HG03103 (cell line): ENCODE measurements around the gene FAT2.

Experiments
- ATAC-seq: cut with Tn5 transposase; IDR thresholded peaks from one replicate; pipeline ENCODE4 v1.9.1; 2021; ENCODE audit warnings: low read depth; ENCODE audit not compliant: unreplicated experiment

Gene FAT2, protein sequence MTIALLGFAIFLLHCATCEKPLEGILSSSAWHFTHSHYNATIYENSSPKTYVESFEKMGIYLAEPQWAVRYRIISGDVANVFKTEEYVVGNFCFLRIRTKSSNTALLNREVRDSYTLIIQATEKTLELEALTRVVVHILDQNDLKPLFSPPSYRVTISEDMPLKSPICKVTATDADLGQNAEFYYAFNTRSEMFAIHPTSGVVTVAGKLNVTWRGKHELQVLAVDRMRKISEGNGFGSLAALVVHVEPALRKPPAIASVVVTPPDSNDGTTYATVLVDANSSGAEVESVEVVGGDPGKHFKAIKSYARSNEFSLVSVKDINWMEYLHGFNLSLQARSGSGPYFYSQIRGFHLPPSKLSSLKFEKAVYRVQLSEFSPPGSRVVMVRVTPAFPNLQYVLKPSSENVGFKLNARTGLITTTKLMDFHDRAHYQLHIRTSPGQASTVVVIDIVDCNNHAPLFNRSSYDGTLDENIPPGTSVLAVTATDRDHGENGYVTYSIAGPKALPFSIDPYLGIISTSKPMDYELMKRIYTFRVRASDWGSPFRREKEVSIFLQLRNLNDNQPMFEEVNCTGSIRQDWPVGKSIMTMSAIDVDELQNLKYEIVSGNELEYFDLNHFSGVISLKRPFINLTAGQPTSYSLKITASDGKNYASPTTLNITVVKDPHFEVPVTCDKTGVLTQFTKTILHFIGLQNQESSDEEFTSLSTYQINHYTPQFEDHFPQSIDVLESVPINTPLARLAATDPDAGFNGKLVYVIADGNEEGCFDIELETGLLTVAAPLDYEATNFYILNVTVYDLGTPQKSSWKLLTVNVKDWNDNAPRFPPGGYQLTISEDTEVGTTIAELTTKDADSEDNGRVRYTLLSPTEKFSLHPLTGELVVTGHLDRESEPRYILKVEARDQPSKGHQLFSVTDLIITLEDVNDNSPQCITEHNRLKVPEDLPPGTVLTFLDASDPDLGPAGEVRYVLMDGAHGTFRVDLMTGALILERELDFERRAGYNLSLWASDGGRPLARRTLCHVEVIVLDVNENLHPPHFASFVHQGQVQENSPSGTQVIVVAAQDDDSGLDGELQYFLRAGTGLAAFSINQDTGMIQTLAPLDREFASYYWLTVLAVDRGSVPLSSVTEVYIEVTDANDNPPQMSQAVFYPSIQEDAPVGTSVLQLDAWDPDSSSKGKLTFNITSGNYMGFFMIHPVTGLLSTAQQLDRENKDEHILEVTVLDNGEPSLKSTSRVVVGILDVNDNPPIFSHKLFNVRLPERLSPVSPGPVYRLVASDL (N-terminal part only)

DNA sequence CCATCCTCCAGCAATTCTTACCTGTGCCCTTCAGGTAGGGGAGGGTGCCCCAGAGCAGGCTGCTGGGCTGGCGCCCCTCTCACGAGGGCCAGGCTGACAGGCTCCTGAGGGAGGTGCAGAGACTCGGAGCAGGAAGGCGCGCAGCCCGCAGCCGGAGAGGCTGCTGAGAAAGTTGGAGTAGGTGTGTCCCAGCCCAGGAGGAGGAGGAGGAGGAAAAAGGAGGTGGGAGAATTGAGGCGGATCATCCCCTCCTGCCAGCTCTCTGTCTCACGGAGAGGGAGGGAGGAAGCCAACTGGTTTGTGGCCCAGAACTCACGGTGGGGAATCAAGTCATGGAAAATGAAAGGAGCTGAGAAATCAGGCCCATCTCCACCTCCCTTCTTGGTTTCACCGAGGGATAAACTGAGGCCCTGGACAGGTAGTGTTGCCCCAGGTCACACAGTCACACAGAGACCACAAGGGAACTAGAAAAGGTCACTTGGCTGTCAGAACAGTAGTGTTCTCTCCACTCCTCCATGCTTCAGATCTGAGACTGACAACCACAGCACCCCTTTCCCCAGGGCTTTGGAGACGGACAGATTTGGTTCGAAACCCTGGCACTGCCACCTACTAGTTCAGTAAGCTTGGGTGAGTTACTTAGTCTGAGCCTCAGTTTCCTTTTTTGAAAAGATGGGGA, at the start of gene FAT2:
FAT2 (minus strand) TSS at position 188 of the 676 bp plus-strand sequence. CDS start 22,400 bp downstream, outside the sequence.
- no peak for ATAC-seq

DNA sequence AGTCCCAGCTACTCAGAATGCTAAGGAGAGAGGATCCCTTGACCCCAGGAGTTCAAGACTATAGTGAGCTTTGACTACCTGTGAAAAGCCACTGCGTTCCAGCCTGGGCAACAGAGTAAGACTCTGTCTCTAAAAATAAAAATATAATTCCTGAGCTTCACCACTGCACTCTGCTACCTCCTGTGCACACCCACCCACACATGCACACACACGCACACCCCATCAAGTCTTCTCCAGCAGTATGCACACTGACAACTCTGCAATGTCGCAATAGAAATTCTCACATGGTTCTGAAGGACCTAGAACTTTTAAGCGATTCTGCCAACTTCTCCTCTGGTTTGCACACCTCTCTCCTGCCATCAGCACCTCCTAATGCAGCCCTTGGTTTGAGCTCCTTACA, 47.5 kb upstream of the FAT2 start:
- ATAC-seq: no peak

DNA sequence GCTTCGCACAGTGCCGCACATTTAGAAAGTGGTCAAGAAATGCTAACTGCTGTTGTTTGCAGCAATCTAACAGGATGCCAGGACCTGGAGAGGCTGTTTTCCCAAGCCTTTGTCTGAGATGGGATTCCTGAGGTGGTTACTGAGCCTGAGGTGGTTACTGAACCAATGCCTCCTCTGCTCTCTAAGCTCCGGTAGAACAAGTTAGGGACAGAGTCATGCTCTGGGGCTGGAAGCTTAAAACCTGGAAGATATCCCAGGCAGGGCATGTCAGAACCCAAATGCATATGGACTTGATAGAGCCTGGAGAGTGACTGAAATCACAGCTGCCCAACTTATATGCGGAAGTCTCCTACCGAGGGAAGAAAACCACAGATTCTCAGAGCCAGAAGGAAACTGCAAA, 46.5 kb upstream of the FAT2 start:
- ATAC-seq: no peak

DNA sequence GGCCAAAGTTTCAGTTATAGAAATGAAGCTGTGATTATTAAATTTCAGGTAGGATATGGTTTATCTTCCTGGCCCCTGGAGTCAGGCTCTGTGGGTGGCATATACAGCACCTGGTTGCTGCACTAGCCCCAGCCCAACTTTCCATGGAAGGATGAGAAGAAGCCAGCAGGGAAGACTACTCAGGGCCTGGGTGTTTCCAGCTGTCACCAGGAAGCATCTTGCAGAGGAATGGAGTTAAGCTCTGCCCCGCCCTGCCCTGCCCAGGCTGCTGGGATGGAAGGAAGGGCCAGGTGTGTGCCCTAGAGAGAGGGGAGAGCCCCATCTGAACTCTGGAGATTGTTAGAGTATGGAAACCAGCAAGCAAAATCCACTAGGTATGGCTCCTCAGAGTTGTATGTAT, 42.8 kb upstream of the FAT2 start:
- no peak for ATAC-seq

DNA sequence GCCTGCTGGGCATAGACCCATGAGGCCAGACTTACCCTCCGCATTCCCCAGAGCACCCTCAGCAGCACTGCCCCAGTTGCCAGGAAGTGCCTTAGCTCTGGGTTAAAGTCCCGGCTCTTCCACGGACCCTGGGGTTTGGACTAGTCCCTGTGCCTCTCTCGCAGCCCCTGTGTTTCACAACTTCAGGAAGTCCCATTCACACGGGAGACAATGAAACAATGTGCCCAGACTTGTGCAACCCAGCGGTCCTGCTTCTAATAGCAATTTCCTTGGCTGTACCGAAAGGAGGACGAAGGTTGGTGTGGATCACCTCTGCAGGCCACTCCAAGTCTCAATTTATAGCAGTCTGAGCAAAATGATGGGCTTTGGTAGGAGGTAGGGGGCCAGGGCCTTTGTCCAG, 41.8 kb upstream of the FAT2 start:
- no peak for ATAC-seq

DNA sequence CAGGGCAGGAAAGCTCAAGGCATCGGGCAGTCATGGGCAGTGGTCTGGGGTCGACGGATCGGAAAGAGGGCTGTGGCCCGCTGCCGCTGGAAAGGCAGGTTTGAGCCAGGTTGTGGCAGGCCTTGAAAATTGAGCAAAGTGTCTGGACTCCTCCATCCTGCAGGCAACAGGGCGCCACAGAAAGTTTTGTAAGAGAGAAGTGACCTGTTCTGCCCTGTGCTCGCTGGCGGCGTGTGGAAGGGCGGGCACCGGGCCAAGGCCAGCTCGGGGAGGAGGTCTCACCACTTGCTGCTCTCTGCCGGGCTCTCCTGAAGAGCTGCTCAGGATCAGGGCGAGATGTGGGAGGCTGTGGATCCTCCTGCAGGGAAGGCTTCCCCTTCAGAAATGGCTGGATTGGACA, 41.4 kb upstream of the FAT2 start:
- no peak for ATAC-seq

DNA sequence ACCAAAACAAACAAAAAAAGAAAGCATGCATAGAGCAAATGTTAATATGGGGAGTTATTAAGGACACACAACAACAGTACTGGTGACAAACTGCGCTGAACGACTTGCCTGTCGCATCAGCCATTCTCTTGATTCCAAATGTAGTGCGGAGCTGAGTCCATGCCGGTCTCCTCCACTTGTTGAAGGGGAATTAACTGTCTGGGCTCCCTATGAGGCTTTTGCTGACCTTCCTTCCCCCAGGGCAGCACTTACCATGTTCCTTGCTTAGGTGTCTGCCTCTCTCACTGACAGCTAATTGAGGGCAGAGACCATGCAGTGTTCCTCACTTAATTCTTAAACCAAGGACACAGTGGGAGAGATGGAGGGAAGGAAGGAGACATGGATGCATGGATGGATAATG, 40.8 kb upstream of the FAT2 start:
- ATAC-seq: no peak

DNA sequence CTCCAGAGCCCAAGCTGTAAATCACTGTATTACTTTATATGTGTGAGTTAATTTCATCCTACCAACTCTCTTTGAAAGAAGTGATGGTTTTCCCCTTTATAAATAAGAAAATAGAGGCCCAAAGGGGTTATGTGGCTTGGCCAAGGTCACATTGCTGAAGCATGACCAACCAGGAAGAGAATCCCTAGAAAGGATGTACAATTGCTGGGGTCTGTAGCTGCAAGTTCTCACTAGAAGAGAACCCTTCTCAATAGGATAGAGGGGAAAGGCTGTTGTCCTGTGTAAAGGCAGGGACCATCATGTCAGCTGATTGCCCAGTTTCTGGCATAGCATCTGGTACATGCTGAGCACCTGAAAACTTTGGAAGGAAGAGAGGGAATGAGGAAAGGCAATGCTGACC, 39.0 kb upstream of the FAT2 start:
- ATAC-seq: no peak

DNA sequence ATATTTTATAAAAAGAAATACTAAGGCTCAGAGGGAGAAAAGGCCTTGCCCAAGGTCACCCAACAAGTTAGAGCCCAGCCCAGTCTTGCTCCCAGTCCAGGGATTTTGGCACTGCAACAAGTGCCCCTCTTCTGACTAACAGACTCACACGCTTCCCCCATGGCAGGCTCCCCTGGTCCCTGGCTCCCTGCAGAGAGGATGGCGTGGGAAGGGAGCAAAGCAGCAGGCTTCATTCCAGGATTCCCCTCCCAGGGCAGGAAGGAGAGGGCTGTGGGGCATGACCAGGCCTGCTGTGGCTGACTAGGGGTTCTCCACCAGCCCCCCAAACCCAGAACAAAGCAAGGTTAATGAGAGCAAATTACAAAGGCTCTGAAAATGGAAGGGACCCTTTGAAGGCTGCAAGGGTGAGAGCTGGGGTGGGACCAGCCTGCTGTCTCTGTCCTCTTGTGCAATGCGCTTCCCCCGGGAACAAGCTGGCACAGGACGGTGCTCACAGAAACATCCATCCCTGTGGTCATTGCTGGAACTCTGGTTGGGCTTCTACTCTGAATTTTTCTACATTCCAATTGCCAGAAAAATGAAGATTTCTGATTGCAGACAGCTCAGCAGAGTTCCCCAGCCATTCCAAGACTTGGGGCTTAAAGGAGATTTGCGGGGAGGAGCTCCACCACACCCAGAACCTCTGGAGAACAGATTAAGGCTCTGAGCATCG, 37.1 kb upstream of the FAT2 start:
- ATAC-seq: no peak

DNA sequence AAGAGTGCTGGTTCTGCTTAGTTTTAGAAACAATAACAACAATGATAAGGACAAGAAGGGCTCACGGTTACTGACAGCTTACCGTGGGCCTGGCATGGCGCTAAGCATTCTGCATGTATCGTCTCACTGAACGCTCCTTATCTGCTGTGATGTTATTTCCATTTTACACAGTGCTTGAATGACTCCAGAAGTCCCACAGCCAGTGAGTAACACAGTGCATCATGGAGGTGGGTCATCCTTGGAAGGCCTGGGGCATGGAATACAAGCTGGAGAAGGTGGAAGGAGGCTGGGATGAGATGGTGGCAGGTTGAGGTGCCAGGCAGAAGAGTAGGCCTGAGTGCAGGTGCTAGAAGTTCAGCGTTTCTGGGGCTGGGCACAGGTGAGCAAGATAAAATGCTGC, 36.5 kb upstream of the FAT2 start:
- no peak for ATAC-seq

DNA sequence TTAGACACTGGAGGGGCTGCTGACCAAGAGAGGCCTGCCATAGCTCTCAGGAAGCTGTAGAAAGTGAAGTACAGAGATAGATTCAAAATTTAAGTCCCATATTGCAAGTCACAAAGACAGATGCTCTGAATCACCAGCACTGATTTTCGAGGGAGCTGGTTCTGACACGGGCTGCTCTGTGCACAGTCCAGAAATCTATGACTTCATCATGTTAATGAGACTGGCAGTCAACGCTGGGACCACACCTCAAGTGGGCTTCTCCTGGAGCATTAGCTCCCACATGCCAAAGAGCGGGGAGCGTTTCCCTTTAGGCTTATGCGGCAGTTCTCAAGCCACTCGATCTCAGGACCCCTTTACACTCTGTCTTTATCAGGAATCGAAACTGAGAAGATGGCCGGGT, 34.2 kb upstream of the FAT2 start:
- no peak for ATAC-seq

DNA sequence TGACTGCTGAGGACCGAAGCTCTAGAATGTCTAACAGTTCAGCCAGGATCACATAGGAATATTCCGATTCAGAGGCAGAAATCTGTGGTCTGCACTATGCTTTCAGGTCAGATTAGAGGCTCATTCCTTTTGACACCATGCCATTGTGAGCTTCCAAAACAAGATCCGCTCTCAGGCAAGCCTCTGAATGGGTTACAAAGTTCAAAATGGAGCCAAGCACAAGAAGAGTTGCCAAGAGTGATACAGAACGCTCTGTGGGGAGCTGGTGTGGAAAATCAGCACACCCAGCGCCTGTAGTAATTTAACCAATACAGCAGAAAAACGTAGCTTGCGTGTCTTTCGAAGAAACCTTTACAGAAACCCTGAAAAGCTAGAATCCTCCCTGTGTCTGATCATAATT, 33.3 kb upstream of the FAT2 start:
- ATAC-seq: no peak

DNA sequence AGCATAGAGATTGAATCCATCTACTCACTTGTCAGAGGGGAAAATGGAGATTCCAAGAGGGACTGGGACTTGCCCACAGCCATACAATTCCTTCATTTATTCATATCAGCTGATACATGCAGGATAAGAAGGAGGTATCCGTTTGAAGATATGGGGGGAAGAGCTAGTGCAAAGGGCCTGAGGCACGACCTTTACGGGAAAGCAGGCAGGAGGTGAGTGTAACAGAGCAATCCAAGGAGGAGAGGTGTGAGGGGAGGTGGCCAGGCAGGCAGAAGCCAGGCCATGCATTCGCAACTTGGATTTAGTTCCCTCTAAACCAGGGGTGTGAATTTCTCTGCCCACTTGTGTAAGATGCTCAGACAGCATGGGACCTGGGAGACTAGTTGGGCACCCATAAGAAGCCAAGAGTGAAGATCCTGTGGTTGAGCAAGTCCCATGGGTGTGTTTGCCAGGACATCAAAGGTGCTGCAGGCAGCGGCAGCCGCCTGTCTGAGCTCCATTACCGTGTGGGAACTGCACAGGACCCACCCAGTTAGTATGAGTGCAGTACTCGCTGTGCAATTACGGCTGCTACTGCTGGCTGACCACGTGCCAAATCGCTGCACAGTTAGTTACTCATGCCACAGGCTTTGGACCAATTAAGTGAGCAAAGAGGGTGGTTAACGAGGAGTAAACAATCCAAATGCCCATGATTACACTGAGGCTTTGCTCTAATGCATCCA, 31.4 kb upstream of the FAT2 start:
- no peak for ATAC-seq

DNA sequence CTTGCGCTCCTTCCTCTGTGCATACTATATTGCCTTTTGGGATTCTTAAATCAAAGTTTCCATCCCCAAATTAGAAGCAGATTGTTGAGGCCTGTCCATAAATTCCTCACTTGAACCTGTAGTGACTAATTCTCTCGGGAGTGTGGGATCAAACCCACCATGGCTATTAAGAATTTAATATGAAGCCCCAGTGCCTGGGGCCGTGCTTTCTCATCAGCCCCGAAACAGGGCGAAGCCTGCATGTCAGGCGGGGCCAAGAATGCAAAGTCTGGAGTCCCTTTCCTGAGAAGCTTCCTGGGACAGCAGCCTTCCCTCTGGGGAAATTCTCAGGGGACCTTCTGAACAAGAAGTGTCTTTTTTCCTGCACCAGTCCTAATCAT, 29.3 kb upstream of the FAT2 start:
- ATAC-seq: no peak

DNA sequence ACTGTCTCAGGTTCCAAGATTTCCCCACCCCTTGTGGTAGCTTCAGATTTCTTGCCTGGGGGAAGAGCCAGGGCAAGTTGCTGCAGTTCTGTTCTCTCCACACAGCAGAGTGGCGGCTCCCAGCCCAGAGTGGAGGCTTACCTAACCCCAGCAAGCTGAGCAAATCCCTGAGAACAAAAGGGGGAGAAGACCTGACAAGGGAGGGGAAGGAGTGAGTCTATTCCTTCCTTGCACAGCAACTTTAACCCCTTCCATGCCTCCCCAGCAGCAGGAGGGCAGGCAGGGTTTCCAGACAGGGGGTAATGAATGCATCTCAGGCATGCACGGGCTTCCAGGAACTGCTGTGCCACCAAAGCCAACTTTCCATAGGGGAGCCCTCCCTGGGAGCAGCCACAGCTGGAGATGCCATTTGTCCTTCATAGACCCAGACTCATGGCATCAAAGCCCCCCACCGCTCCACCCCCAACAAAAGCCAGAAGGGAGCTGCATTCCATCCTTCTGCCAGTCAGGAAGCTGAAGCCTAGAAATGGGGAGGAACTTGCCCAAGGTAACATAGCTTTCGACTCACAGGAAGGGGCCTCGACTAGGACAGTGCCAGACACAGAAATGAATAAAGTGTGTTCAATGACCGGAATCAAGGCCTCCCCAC, 28.8 kb upstream of the FAT2 start:
- ATAC-seq: no peak

DNA sequence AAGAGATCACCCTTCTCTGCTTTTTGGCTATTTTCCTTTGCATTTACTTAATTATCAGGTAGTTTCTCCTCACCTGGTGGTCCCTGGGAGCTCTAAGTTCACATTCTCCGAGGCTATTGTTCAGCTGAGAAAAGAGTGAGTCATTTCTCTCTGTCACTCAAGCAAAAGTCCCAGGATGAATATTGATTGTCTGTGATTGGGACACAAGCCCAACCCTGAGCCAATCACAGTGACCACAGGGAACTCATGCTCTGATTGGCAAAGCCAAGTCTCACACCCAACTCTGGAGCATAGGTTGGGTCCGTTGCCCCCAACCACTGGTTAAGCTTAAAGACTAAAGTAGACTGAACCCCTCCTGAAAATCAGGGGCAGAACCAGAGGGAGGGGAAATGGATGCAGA, 27.8 kb upstream of the FAT2 start:
- ATAC-seq: no peak

DNA sequence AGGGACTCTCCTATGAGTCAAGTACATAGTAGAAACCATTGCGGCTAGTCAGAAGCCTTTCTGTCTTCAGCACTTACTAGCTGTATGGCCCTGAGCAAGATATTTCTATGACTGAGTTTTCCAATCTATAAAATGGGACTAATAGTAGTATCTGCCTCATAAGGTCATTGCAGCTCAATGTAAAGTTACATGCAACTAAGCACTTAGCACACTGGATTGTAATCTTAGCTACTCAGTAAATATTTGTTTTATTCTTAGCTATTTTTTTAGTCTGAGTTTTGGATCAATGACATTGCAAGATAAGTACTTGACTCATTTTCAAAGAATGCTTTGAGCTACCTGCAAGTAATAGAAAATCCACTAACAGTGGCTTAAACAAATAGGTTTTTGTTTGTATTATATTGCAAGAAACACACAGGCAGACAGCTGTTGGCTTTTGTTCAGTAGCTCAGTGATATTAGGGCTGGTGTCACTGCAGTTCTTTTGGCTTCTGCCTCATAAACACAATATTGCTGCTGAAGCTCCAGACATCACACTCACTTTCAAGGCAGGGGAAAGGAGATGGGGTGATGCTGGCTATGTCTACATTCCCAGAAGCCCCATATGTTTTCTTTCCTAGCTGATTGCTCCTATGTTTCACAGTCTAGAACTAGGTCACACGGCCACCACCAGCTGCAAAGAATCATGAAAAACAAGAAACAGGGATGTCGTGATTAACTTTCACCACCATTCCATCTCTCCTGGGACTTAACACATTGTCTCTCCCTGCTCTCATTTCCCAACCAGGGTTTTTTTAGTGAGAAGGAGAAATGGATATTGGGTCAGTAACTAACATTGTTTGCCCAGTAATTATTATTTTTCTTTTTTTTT, 26.9 kb upstream of the FAT2 start:
- ATAC-seq: no peak

DNA sequence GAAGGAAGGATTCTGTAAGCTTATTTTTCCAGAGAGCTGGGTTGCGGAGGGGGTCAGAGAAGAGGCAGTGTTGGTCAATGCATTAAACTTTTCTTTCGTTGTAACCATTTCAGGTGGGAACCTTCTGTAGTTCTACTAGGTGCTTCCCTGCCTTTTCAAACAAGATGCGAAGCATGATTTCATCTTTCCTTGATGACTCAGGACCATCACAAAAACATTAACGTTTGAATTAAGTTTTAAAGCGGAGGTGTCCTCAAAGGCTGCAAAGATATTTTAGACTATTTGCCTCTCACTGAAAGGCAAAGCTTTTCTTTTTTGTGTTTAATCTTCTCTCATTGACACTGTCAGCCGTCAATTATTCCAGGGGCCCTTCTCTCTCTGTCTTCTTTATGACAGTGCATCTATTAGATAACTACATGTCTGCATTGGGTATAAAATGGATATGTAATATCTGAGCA, 26.3 kb upstream of the FAT2 start:
- no peak for ATAC-seq
